Activated naive CD4-positive, alpha-beta T cell treated with Interleukin-2 at 50 U/mL for 16 hours (primary cell): Measurements from ENCODE around the gene PAK6.
A peak's percentile ranks its signal among the peaks of the same experiment; 100 is the strongest.

Source experiments
- DNase-seq: peaks from one replicate; pipeline ENCODE4 v3.0.0-alpha.2; 2020

PAK6 gene

GRCh38 chr15:40312370-40313158 is 73.7 kb downstream of the PAK6 start:
- no peak for DNase-seq

GRCh38 chr15:40313531-40314398 is 74.9 kb downstream of the PAK6 start:
- DNase-seq, result no peak

- no peak for DNase-seq
These were observed 75.9 kb downstream of the PAK6 start for GRCh38 chr15:40314723-40315276.

GRCh38 chr15:40316931-40317330 is 78.1 kb downstream of the PAK6 start:
- DNase-seq, result no peak

- no peak for DNase-seq
These were observed 78.7 kb downstream of the PAK6 start for GRCh38 chr15:40317580-40317979.

GRCh38 chr15:40320409-40320808 is 81.5 kb downstream of the PAK6 start:
- no peak for DNase-seq

GRCh38 chr15:40320931-40321371 is 82.1 kb downstream of the PAK6 start:
- peak; percentile 60 for DNase-seq

- DNase-seq, result no peak
These were observed 83.8 kb downstream of the PAK6 start for GRCh38 chr15:40322531-40323238.

GRCh38 chr15:40323239-40323952 is 84.5 kb downstream of the PAK6 start, which contains the start of gene INAFM2:
Gene INAFM2 (plus strand): TSS chr15:40323692. CDS start chr15:40324056, 364 bp downstream.
- DNase-seq, result peak; percentile 90

- peak; percentile 17 for DNase-seq
These were observed 85.4 kb downstream of the PAK6 start for GRCh38 chr15:40323953-40324937.

GRCh38 chr15:40325188-40325587 is 86.3 kb downstream of the PAK6 start:
- no peak for DNase-seq

GRCh38 chr15:40325700-40326099 is 86.8 kb downstream of the PAK6 start:
- DNase-seq, result no peak
